Nephron (organoid): Measurements from ENCODE around the gene FOXO1.

ENCODE experiments used
- H3K27ac Mint-ChIP-seq, 3 experiments: 2 replicates each; pipeline ENCODE4 v1.8.0; 2020; ENCODE audit warnings: mixed read lengths in 3 of 3, mild to moderate bottlenecking in 2 of 3, moderate library complexity in 1 of 3
- H3K27me3 Mint-ChIP-seq: 2 replicates; pipeline ENCODE4 v1.8.0; 2021; ENCODE audit warnings: low read depth, mild to moderate bottlenecking, moderate library complexity, mixed read lengths
- H3K36me3 Mint-ChIP-seq: 2 replicates; pipeline ENCODE4 v1.8.0; 2020; ENCODE audit warnings: low read depth, mixed read lengths
- H3K4me1 Mint-ChIP-seq: 2 replicates; pipeline ENCODE4 v1.8.0; 2020; ENCODE audit warnings: mixed read lengths
- H3K4me3 Mint-ChIP-seq, 3 experiments: 2 replicates each; pipeline ENCODE4 v1.8.0; 2020; ENCODE audit warnings: mild to moderate bottlenecking in 3 of 3, mixed read lengths in 3 of 3, moderate library complexity in 2 of 3
- H3K9me3 Mint-ChIP-seq: 2 replicates; pipeline ENCODE4 v1.8.0; 2020; ENCODE audit warnings: mixed read lengths
- TF ChIP-seq, protein P1 (sequence below), 3 experiments: fragments of 200-600 bp; sonication (generic); IDR thresholded peaks; one replicate each; pipeline ENCODE4 v1.5.0; 2021; ENCODE audit warnings: antibody characterized with exemption in 3 of 3; ENCODE audit not compliant: unreplicated experiment in 3 of 3

The FOXO1 gene

GRCh38 chr13:40585911-40586471 is 80.5 kb downstream of the FOXO1 start:
- no peak overlapping the region for H3K4me3 Mint-ChIP-seq
- TF ChIP-seq, protein P1, sequence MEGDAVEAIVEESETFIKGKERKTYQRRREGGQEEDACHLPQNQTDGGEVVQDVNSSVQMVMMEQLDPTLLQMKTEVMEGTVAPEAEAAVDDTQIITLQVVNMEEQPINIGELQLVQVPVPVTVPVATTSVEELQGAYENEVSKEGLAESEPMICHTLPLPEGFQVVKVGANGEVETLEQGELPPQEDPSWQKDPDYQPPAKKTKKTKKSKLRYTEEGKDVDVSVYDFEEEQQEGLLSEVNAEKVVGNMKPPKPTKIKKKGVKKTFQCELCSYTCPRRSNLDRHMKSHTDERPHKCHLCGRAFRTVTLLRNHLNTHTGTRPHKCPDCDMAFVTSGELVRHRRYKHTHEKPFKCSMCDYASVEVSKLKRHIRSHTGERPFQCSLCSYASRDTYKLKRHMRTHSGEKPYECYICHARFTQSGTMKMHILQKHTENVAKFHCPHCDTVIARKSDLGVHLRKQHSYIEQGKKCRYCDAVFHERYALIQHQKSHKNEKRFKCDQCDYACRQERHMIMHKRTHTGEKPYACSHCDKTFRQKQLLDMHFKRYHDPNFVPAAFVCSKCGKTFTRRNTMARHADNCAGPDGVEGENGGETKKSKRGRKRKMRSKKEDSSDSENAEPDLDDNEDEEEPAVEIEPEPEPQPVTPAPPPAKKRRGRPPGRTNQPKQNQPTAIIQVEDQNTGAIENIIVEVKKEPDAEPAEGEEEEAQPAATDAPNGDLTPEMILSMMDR (IDR thresholded peaks at IDR 0.05; ENCODE audit: unreplicated experiment in 3 of 3) = no peak
- peaks cover 17% of the 10 kb centered on the region for H3K36me3 Mint-ChIP-seq

GRCh38 chr13:40583738-40584137 is 82.7 kb downstream of the FOXO1 start:
- Mint-ChIP-seq H3K36me3 (peaks cover 17% of the 10 kb centered on the region), H3K27ac (no peak overlapping the region), H3K9me3 (peaks cover 15% of the 10 kb centered on the region), H3K27me3 (no peaks in the 10 kb centered on the region), H3K4me1 (peaks cover 71% of the 10 kb centered on the region), H3K4me3 (no peak overlapping the region)
- TF ChIP-seq, protein P1 (IDR thresholded peaks at IDR 0.05; ENCODE audit: unreplicated experiment in 3 of 3) = no peak

More at GRCh38 chr13:40585911-40586471, 80.5 kb downstream of the FOXO1 start:
- H3K9me3 Mint-ChIP-seq = peaks cover 15% of the 10 kb centered on the region
- H3K27ac Mint-ChIP-seq = peak overlapping the region in 1 of 3 experiments; percentile 27
- H3K27me3 Mint-ChIP-seq = no peaks in the 10 kb centered on the region
- peaks cover 71% of the 10 kb centered on the region for H3K4me1 Mint-ChIP-seq

GRCh38 chr13:40582531-40582930 is 83.9 kb downstream of the FOXO1 start:
- TF ChIP-seq, protein P1 (IDR thresholded peaks at IDR 0.05; ENCODE audit: unreplicated experiment in 3 of 3) = no peak
- H3K27me3 Mint-ChIP-seq = no peaks in the 10 kb centered on the region
- H3K36me3 Mint-ChIP-seq = peaks cover 17% of the 10 kb centered on the region
- no peak overlapping the region for H3K4me3 Mint-ChIP-seq
- no peak overlapping the region for H3K27ac Mint-ChIP-seq
- peaks cover 75% of the 10 kb centered on the region for H3K4me1 Mint-ChIP-seq
- H3K9me3 Mint-ChIP-seq = peaks cover 15% of the 10 kb centered on the region

DNA sequence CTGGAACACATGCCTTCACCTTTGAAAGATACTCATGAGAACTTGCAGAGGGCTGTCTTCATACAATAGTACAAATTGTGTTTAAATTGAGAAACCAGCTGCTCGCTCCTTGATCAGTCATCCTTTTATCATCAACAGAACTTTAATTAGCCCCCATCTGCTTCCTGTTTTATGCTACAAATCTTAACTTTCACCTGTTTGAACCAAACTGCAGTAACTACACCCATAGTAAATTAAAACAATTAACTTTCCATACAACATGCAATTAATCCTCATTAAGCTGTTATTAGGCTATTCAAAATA is 85.2 kb downstream of the FOXO1 start:
- no peaks in the 10 kb centered on the region for H3K27me3 Mint-ChIP-seq
- H3K4me1 Mint-ChIP-seq = peaks cover 75% of the 10 kb centered on the region
- peaks cover 15% of the 10 kb centered on the region for H3K9me3 Mint-ChIP-seq
- peak overlapping the region in 2 of 3 experiments; percentile 12 to 62 for H3K27ac Mint-ChIP-seq
- H3K4me3 Mint-ChIP-seq = no peak overlapping the region
- H3K36me3 Mint-ChIP-seq = peaks cover 17% of the 10 kb centered on the region
- TF ChIP-seq, protein P1 (IDR thresholded peaks at IDR 0.05; ENCODE audit: unreplicated experiment in 3 of 3) = no peak

DNA sequence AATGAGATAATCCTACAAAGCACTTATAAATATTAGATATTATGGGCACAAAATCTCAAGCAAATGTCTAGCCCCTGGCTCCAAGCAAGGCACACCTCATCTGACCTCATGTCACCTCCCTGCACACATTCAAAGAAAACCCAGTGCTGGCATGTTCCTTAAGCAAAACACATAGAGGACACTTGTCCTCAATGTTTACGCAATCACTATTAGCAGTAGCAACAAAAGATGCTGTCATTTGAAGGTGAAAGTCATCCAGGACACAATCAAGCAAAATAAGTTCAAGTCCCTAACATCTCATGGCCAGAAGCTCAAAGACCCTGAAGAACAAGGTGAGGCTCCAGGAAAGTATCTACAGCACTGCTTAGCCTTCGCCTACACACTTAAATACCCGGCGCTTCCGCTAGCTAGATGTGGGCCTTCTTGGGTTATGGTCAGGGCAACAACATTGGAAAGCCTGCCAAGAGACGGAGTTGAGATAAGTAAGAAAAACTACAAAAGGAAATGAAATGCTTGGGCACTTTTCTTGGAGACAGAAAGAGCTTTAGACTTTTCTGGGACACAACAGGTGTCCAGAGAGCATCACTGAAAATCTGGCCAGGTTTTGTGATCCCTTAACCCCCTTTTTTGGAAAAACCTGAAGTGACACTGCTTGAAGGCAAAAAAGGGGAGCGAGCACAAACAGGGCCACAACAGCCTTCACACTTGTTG is 85.7 kb downstream of the FOXO1 start:
- Mint-ChIP-seq H3K27ac (peak overlapping the region in 2 of 3 experiments; percentile 12 to 62), H3K9me3 (peaks cover 15% of the 10 kb centered on the region), H3K4me3 (peak overlapping the region in 1 of 3 experiments; percentile 47), H3K36me3 (peaks cover 17% of the 10 kb centered on the region), H3K4me1 (peaks cover 76% of the 10 kb centered on the region), H3K27me3 (no peaks in the 10 kb centered on the region)
- TF ChIP-seq, protein P1 (IDR thresholded peaks at IDR 0.05; ENCODE audit: unreplicated experiment in 3 of 3) = no peak

DNA sequence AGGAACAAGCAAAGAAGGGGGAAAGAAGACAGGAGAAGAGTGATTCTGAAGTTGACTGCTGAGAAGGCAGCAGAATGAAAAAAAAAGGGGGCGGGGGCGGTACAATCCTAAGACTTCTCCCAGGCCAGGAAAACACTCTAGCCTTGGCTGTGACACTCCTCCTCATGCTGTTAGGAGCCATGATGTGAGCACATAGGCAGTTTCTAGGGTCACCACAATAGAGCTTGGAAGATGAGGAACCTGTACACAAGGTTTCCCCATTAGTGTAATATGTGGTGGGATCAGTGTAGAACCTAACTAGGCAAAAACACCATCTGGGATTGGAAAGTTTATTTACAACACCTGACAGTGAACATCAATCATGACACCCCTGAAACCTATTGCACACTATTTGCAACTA is 86.9 kb downstream of the FOXO1 start:
- Mint-ChIP-seq H3K4me3 (no peak overlapping the region), H3K27ac (peak overlapping the region in 1 of 3 experiments; percentile 80), H3K9me3 (peaks cover 12% of the 10 kb centered on the region), H3K4me1 (peaks cover 74% of the 10 kb centered on the region), H3K27me3 (no peaks in the 10 kb centered on the region), H3K36me3 (peaks cover 13% of the 10 kb centered on the region)
- TF ChIP-seq, protein P1 (IDR thresholded peaks at IDR 0.05; ENCODE audit: unreplicated experiment in 3 of 3) = no peak
